ENCODE data around the gene STEAP1B.

The STEAP1B gene

GRCh38 chr7:22427104-22427503, 72.9 kb downstream of the STEAP1B start:
- no peak for DNase-seq

GRCh38 chr7:22426463-22427094, 73.4 kb downstream of the STEAP1B start:
- DNase-seq: no peak

GRCh38 chr7:22425361-22425760, 74.6 kb downstream of the STEAP1B start:
- no peak for DNase-seq

GRCh38 chr7:22422831-22423615, 77.0 kb downstream of the STEAP1B start:
- no peak for DNase-seq

GRCh38 chr7:22420973-22421635, 78.9 kb downstream of the STEAP1B start:
- no peak for DNase-seq

GRCh38 chr7:22420008-22420407, 80.0 kb downstream of the STEAP1B start:
- no peak for DNase-seq

- DNase-seq: no peak
Observed at GRCh38 chr7:22419488-22419887, 80.5 kb downstream of the STEAP1B start.

GRCh38 chr7:22418251-22419046, 81.5 kb downstream of the STEAP1B start:
- no peak for DNase-seq

- DNase-seq: no peak
Observed at GRCh38 chr7:22417841-22418240, 82.1 kb downstream of the STEAP1B start.

GRCh38 chr7:22417349-22417748, 82.6 kb downstream of the STEAP1B start:
- no peak for DNase-seq

GRCh38 chr7:22414424-22414823, 85.6 kb downstream of the STEAP1B start:
- DNase-seq: no peak

GRCh38 chr7:22413211-22413610, 86.8 kb downstream of the STEAP1B start:
- DNase-seq: no peak

- DNase-seq: no peak
Observed at GRCh38 chr7:22411977-22412693, 87.9 kb downstream of the STEAP1B start.

- no peak for DNase-seq
Observed at GRCh38 chr7:22406715-22407114, 93.3 kb downstream of the STEAP1B start.

GRCh38 chr7:22404421-22405023, 95.5 kb downstream of the STEAP1B start:
- no peak for DNase-seq

- DNase-seq: no peak
Observed at GRCh38 chr7:22403344-22403743, 96.6 kb downstream of the STEAP1B start.

GRCh38 chr7:22402250-22402649, 97.7 kb downstream of the STEAP1B start:
- DNase-seq: no peak

- DNase-seq: no peak
Observed at GRCh38 chr7:22400936-22401553, 98.9 kb downstream of the STEAP1B start.

- no peak for DNase-seq
Observed at GRCh38 chr7:22400150-22400814, 99.7 kb downstream of the STEAP1B start.

GRCh38 chr7:22399546-22399945, 100.4 kb downstream of the STEAP1B start:
- no peak for DNase-seq

- no peak for DNase-seq
Observed at GRCh38 chr7:22399091-22399490, 100.9 kb downstream of the STEAP1B start.
